Measurements from ENCODE around the gene PVALEF. TPM values are rescaled to one million over a fixed set of nuclear protein-coding genes. Genes with fewer than 3 reads are reported as not detected.

The PVALEF gene
- total RNA-seq, 1 donor from 2014 or later = not detected

DNA sequence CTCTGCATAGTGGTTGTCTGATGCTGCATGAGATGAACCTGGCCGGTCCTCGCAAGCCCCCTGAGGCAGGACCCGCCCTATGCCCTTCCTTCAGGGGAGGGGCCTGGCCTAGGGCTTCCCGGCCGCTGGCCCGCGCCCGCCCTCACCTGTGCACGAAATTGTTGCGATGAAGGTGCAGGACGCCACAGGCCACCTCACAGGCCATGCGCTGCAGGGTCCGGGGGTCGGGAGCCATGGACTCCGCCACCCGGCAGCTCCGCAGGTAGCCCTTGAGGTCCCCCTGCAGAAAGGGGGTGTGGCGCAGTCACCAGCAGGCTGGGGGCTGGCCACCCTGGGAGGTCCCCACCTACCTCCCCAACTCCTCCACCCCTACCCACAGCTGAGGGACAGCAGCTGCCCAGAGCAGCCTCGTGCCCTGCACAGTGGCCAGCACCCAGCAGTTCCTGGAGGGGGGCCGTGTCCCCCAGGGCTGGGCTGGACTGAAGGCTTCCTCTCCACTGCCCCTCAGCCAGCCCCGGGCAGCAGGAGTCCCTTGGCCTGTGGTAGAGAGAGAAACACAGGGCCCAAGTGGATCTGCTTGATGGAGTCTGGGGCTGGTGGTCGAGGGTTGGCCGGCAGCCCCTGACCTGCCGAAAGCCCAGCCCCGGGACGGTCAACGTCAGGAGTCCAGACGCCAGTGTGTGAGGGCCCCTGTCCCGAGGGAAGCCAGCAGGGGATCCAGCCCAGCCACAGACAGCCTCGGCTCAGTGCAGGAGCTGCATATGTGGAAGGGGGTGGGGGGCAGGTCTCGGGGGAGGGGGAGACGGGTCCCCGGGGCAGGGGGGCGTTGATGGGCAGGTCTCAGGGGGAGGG is 38.8 kb upstream of the PVALEF start:
- no peaks in the 10 kb centered on the region for H3K27me3 ChIP-seq
- DNase-seq (ENCODE audit: extremely low spot score in 2 of 2) = no peak
- H3K36me3 ChIP-seq = no peaks in the 10 kb centered on the region
- no peak overlapping the region for H3K27ac ChIP-seq
- intact Hi-C loops (cut with DNase I) = no loop called here
- H3K9me3 ChIP-seq = no peaks in the 10 kb centered on the region
- no peak for TF ChIP-seq POLR2AphosphoS5 (IDR thresholded peaks at IDR 0.05; ENCODE audit: insufficient read depth in 1 of 2, low read depth in 1 of 2)
- no peak for TF ChIP-seq POLR2A (IDR thresholded peaks at IDR 0.05)
- TF ChIP-seq CTCF (IDR thresholded peaks at IDR 0.05) = no peak
- peaks cover 4% of the 10 kb centered on the region for H3K4me1 ChIP-seq
- H3K4me3 ChIP-seq = no peak overlapping the region

DNA sequence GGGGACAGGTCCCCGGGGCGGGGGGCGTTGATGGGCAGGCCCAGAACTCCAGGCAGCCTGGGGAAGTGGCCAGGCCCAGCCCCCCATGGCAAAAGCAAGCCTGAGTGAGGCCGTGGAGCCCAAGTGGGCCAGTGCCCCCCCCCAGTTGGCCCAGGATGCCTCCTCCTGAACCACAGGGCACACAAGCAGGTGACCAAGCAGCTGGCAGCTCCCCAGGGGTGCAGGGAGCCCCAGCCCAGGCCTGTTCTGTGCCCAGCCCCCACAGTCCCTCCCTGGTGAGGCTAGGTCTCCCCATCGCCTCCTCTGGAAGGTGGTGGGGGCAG is 38.2 kb upstream of the PVALEF start:
- Histone ChIP-seq H3K9me3 (no peaks in the 10 kb centered on the region), H3K27ac (no peak overlapping the region), H3K27me3 (no peaks in the 10 kb centered on the region), H3K4me3 (no peak overlapping the region), H3K4me1 (no peaks in the 10 kb centered on the region), H3K36me3 (no peaks in the 10 kb centered on the region)
- no peak for TF ChIP-seq CTCF (IDR thresholded peaks at IDR 0.05)
- TF ChIP-seq POLR2A (IDR thresholded peaks at IDR 0.05) = no peak
- intact Hi-C loops (cut with DNase I) = no loop called here
- DNase-seq (ENCODE audit: extremely low spot score in 2 of 2) = no peak

DNA sequence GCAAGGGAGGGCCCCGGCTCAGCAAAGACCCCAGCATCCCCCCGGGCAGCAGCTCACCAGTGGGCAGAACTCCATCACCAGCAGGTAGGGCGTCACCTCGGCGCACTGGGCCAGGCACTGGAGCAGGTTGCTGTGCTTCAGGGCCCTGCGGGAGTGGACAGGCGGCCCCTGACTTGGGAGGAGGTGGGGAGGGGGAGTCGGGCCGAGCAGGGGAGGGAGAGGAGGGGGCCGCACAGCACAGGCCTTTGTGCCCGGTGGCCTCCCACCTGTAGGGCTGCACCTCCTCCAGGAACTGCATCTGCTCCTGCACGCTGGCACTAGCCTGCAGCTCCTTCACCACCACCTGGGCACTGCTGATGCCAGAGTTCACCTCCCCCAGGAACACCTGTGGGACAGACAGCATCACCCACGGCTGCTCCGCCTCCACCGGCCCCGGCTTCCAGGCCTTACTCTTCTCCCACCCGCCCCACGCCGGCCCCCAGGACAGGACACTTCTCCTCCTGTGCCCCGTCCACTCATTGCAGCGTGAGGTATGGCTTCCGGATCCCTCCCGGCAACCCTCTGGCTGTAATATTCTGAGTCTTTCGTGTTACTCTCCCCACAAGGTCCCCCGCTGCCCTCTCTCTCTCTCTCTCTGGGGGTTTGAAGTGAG is 37.7 kb upstream of the PVALEF start:
- Histone ChIP-seq H3K9me3 (no peaks in the 10 kb centered on the region), H3K4me3 (peak overlapping the region in 1 of 2 donors; percentile 1), H3K27ac (no peak overlapping the region), H3K36me3 (no peaks in the 10 kb centered on the region), H3K27me3 (no peaks in the 10 kb centered on the region), H3K4me1 (no peaks in the 10 kb centered on the region)
- TF ChIP-seq CTCF (IDR thresholded peaks at IDR 0.05) (no peak), POLR2AphosphoS5 (IDR thresholded peaks at IDR 0.05; ENCODE audit: insufficient read depth in 1 of 2, low read depth in 1 of 2) (no peak), POLR2A (IDR thresholded peaks at IDR 0.05) (no peak)
- no peak for DNase-seq (ENCODE audit: extremely low spot score in 2 of 2)
- intact Hi-C loops (cut with DNase I) = no loop called here

DNA sequence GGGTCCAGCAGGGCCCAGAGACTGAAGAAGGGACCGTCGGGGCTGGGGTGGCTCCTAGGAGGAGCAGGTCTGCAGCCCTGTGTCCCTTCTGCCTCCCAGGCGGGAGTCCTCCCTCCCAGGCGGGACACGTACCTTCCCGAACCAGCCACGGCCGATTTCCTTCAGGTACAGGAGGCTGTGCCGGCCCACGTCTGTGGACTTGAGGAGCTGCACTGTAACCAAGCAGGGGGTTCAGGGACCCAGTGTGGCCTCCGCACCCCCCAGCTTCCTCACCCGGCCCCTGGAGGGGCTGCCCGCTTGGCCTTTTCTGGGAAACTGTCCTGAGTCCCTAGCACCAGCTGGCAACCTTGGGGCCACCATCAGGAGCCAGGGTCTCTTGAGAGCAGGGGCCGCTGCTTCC is 37.0 kb upstream of the PVALEF start:
- Histone ChIP-seq H3K36me3 (no peaks in the 10 kb centered on the region), H3K27me3 (no peaks in the 10 kb centered on the region), H3K4me1 (no peaks in the 10 kb centered on the region), H3K27ac (no peak overlapping the region), H3K9me3 (no peaks in the 10 kb centered on the region), H3K4me3 (peak overlapping the region in 1 of 2 donors; percentile 1)
- no peak for DNase-seq (ENCODE audit: extremely low spot score in 2 of 2)
- intact Hi-C loops (cut with DNase I) = no loop called here
- TF ChIP-seq CTCF (IDR thresholded peaks at IDR 0.05) = no peak
- TF ChIP-seq POLR2AphosphoS5 (IDR thresholded peaks at IDR 0.05; ENCODE audit: insufficient read depth in 1 of 2, low read depth in 1 of 2) = no peak
- TF ChIP-seq POLR2A (IDR thresholded peaks at IDR 0.05) = no peak

DNA sequence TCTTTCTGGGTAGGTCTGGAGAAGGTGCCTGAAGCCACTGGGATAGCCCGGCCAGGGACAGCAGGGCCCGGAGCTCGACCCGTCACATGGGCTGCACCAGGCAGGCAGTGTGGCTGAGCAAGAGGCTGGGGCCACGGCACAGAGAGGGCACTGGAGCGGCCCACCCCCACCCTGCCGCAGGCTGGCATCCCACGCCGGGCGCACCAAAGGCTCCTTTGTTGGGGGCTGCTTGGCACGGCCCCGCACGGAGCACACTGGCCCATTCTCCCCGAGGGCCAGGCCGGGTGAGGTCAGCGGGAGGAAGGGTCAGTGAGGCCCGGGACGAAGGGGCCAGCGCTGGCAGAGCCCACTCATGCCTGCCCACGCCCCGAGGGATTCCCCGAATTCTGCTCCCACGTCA is 36.5 kb upstream of the PVALEF start:
- H3K4me1 ChIP-seq = no peaks in the 10 kb centered on the region
- no peaks in the 10 kb centered on the region for H3K36me3 ChIP-seq
- no peak for TF ChIP-seq CTCF (IDR thresholded peaks at IDR 0.05)
- no peak for TF ChIP-seq POLR2A (IDR thresholded peaks at IDR 0.05)
- no peak for TF ChIP-seq POLR2AphosphoS5 (IDR thresholded peaks at IDR 0.05; ENCODE audit: insufficient read depth in 1 of 2, low read depth in 1 of 2)
- no peak overlapping the region for H3K27ac ChIP-seq
- no peaks in the 10 kb centered on the region for H3K9me3 ChIP-seq
- no peak for DNase-seq (ENCODE audit: extremely low spot score in 2 of 2)
- H3K27me3 ChIP-seq = no peaks in the 10 kb centered on the region
- peak overlapping the region in 1 of 2 donors; percentile 1 for H3K4me3 ChIP-seq
- intact Hi-C loops (cut with DNase I) = no loop called here
